Stimulated activated naive CD4-positive, alpha-beta T cell (primary cell): ENCODE results near the gene CAMTA1.

ENCODE experiments used
- DNase-seq, 6 experiments: peaks; one replicate each; lab custom pipeline; 2025; lab: John Stamatoyannopoulos, UW

The CAMTA1 gene

DNA sequence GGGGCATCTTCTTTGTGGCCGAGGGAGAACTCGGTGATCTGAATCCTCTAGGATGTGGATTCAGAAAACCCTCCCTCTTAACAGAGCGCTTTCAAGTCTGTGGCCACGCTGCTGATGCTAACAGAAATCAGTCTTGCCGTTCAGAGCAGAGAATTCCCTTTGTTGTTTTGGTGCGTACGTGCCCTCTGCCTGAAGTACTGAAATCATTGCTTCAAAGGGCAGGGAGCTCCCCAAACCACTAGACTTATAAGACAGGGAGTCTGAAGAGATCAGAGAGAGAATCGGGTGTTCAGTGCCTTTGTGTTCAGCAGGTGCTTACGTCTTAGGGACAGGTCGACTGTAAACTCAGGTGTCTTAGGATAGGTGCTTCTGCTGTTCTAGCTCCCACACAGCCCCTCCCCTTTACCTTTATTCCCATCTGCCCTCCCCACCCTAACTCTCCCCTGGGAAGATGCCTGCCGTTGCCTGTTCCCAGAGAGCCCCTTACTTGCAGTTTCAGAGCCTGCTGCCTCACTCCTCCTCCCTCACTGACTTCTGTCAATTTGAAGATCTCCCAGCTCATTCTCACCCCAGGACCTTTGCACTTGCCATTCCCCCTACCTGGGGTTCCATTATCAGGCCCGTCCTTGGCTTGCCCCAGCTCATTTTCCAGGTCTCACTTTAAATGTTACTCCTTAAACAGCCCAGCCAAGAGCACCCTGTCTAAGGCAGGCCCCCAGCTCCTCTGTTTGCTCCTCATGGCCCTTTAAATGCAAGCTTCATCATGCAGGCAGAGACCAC is 143.0 kb downstream of the CAMTA1 start:
- DNase-seq = no peak

DNA sequence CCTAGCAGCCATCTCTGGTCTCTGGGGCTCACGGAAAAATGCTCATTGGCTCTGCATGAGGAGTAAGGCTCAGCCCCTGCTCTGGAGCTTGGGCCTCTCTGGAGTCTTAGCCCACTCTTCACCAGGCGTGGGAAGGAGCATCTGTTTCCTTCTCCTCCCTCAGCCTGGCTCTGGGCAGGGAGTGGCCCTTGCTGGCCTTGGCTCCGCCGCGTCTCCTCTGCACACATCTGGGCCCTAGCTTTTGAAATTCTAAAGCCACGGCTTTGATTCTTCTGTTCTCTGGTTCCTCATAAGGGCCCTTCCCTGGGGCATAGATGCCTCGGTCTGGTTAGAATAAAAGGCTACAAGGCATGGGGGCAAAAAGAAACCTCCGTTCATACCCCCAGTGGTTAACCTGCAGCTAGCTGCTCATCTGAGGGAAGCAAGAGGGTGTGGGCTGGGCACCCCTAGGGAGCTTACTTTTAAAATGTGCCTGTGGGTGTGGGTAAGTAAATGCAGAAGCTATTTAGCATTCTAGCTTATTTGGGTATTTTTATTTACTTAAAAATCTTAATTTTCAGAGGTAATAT is 145.6 kb downstream of the CAMTA1 start:
- DNase-seq = no peak

DNA sequence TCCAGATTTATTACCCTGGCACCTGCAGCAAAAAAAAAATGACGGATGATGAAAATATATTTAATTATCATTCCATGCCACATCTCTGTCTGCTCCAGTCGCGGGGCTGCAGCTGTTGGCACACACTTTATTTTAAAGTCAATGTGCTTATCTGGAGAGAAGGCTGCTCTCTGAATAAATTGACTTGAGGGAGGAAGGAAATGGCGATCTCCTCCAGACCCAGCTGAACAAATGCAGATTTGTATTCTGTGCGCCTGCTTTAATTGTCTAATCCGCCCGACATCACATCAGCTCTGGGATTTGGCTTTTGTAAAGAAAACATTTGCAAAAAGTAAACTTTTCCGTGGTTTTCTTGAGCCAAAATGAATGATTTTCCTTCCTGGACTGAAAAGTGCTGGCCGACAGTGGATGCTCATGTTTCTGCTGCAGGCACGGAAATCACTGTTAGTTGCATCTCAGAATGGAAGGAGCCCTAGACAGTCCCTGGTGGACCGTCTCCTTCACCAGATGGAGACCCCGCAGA is 150.2 kb downstream of the CAMTA1 start:
- no peak for DNase-seq

- no peak for DNase-seq
These were observed 150.8 kb downstream of the CAMTA1 start for GRCh38 chr1:6935911-6936690.

DNA sequence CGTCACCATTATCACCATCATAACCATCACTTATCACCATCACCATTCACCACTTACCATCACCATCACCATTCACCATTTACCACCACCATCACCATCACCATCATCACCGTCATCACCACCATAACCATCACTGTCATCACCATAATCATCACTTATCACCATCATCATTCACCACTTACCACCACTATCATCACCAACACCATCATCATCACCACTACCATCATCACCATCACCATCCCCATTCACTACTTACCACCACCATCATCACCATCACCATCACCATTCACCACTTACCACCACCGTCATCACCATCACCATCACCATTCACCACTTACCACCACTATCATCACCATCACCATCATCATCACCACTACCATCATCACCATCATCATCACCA is 151.8 kb downstream of the CAMTA1 start:
- DNase-seq = no peak

DNA sequence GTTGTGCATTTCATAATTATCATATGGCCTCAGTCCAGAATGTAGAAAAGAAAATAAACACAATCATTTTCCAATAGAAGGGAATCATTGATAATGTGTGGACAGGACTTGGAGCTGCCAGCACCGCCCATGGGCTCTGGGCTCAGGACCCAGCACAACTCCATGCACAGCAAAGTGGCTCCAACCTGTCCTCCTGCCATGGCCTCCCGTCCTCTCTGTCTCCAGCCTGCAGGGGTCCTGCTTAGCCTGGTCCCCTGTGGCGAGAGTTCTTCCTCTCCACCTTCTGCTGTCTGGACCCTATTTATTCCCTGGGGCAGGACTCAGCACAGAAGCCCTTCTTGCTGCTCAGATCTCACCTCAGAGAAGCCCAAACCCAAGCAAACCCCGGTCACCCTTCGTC is 154.1 kb downstream of the CAMTA1 start:
- no peak for DNase-seq

GRCh38 chr1:6941786-6942185 is 156.5 kb downstream of the CAMTA1 start:
- no peak for DNase-seq

DNA sequence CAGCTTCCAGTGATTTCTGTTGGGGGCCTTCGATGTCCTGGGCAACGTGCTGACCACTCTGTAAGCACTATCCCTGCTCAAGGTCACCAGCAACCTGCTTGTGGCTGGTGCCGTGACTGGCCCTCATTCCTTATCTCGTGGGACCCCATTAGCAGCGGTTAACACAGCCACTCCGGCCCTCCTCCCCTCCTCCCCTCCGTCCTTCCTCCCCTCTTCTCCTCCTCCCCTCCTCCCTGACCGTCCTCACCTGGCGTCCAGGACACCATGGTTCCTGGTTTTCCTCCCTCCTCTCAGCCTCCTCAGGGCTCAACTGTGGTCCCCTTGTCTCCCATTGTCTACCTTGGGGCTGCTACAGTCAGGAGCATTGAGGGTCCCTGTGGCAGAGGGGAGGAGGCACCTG is 157.7 kb downstream of the CAMTA1 start:
- DNase-seq = no peak

DNA sequence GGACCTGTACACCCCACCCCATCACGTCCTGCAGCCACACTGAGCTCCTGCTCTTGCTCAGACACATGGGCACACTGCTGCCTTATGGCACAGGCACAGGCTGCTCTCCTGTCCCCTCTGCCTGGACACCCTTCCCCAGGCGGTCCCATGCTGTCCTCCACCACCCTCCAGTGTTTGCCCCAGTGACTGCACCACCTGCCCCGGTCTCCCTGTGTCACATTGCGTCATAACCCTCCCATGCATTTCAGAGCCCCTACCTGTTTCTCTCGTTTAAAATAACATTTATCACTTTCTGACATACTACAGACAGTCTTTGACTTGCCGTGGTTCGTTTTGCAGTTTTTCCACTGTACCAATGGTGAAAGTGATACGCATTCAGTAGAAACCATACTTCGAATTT is 159.2 kb downstream of the CAMTA1 start:
- no peak for DNase-seq

- DNase-seq = no peak
These were observed 162.7 kb downstream of the CAMTA1 start for GRCh38 chr1:6947952-6948351.

DNA sequence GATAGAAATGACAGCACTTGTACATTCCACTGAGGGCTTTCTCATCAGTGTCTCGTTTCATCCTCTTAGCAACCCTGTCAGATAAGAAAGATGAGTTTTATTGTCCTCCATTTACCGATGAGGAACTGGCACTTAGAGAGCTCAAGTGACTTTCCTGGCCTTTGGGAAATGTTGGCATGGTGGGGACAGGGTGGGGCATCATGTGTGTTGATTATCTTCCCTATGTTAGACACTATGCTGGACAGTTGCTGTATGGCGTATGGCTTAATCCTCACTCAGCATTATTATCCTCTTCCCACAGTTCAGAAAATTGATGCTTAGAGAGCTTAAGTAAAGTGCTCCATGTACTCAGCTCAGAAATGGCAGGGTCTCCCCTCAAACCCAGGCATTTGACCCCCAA is 163.2 kb downstream of the CAMTA1 start:
- no peak for DNase-seq

GRCh38 chr1:6948861-6949260 is 163.6 kb downstream of the CAMTA1 start:
- DNase-seq = no peak

DNA sequence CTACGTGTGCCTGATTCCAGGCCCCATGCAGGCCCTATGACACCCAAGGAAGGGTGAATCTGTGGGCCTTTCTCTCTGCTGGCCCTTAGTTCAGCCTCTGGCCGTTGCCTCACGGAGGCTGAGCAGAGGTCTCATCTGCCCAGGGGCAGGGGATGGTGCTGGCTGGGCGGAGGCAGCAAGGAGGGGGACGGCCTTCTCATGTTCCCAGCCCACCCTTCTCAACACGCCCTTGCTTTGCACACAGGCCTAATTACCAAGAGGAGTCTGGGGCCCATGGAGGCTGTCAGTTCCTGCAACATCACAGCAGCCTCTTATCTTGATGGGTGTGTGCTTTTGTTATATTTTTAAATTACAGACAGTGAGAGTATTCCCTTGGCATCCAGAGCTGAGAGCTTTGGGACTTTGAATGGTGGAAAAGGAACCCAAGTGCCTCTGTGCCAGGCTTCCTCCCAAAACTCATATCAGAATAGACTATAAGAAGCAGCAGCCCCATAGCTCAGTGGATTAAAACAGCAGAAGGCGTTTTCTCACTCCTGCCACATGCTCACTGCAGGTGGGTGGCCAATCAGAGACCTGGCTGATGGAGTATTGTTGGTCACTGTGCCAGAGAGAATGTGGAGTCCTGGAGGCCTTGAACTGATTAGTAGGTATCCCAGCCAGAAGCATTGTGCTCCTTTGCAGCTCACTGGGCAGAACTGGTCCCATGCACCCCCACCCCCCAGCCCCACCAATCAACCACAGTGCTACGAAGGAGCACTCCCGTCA is 164.9 kb downstream of the CAMTA1 start:
- no peak for DNase-seq

DNA sequence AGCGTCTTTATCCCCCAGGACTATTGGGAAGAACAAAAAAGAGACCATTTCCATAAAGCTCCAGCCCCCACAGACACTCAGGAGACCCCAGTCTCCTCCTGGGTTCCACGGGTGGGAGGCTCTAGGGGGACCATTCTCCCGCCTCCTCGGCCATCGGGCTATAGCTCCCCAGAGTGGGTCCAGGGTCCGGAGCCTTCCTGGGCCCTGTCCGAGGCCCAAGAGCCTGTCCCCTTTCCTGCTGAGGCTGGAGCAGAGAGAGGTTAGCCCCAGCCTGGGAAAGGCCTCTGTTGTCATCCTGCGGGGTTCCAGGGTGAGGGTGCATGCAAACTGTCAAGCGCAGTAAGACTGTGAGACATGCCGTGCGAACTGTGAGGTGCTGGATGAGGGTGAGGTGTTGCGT is 166.3 kb downstream of the CAMTA1 start:
- no peak for DNase-seq

DNA sequence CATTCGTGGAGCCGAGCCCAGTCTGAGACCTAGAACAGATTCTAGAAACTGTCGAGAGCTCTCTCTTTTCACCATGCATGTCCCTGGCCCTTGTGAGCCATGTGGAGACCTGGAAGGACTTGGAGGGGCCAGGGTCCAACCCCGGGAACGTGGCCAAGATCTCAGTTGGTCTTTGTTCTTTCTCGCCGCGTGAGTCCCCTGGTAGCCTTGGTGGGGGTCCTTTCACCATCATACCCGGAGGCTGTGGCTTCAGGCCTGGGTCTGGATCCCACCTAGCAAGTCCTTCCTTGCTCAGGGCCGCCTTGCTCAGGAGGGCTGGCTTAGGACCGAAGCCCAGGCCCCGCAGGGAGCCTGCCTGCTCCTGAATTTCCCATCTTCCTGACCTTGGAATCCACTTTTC is 168.0 kb downstream of the CAMTA1 start:
- DNase-seq = no peak

- DNase-seq = no peak
These were observed 168.7 kb downstream of the CAMTA1 start for GRCh38 chr1:6953907-6954364.

DNA sequence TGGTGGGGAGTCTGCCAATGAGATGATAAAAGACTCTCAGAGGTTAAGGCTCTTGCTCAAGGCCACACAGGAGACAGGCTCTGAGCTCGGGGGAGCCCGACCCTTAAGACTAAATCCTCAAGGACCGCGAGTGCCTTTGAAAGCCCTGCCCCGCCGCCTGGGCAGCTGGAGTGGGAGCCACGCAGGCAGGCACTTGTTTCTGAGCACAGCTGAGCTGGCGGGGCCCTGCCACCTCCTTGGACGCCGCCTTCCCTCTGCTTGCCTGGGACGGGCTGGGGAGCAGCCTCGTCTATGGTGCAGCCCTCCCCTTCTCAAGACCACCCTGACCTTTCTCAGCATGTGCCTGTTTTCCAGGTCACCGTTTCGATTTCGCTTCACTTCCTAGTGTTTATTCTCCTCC is 169.3 kb downstream of the CAMTA1 start:
- no peak for DNase-seq

DNA sequence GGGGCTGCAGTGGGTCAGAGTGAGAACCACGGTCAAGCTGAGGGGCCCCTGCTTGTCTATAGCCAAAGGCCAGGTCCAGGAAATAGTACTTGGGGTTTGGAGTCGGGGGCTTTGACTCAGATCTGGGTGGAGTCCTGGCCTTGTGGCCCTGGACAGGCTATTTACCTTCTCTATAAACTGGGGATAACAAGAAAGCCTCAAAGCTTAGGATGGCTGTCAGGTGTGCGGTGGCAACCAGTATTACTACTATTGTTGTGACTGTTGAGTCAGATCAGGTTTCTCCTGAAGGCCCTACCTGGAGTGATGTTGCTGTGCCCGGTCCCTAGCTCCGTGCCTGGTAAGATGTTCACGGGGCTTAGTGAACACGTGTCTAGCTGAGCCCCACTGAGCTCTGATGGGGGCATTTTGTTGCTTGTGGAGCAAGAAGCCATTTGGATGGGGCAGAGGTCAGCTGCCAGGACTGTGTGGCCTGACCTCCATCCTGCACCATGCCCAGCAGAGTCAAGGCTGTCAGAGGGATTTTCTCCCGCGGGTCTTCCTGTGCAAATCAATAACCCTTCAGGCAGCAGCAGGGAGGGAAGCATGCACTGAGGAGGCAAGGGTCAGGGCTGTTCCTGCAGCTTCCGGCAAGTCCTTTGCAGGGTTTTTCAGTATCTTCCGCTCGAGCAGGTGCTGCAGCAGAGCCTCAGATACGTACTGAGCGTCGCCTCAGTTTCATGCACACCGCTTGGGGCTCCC is 170.3 kb downstream of the CAMTA1 start:
- DNase-seq = no peak

GRCh38 chr1:6956488-6957159 is 171.4 kb downstream of the CAMTA1 start:
- DNase-seq = no peak

- DNase-seq = no peak
These were observed 172.1 kb downstream of the CAMTA1 start for GRCh38 chr1:6957341-6957740.
